ENCODE data around the gene ZFR2. TPM values are rescaled to one million over a fixed set of nuclear protein-coding genes. Genes with fewer than 3 reads are reported as not detected.

ZFR2 gene
- total and polyA plus RNA-seq, 10 of the 15 experiments (the other 5 are each of a cell fraction or from before 2014, with no cell fraction given) = 0.18 TPM; not detected in 9

DNA sequence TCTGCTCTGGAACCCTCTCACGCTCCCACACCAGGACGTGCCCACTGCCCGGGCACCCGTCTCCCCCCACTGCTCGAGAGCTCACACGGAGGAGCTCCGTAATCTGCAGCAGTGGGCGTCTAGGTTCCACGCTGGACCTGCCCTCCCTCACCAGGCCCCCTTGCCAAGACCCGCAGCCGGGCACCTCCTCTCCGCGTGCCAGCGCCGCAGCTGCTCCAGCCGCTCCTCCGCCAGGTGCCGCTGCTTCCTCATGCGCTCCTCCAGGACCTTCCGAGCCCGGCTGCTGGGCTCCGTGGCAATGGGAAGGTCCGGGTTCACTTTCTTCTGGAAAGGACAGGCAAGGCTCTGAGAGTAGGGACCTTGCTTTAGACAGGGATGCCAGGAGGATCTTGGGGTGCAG, 47.7 kb downstream of the ZFR2 start:
- TF ChIP-seq CBX5 (IDR thresholded peaks at IDR 0.05; ENCODE audit: low read depth) = no peak
- no peak for TF ChIP-seq TCF7 (IDR thresholded peaks at IDR 0.05; ENCODE audit: borderline replicate concordance)
- TF ChIP-seq RAD51 (IDR thresholded peaks at IDR 0.05) = no peak
- no peak for TF ChIP-seq CHD2 (IDR thresholded peaks at IDR 0.05; ENCODE audit: borderline replicate concordance, low read depth, low read length)
- TF ChIP-seq, protein P1, sequence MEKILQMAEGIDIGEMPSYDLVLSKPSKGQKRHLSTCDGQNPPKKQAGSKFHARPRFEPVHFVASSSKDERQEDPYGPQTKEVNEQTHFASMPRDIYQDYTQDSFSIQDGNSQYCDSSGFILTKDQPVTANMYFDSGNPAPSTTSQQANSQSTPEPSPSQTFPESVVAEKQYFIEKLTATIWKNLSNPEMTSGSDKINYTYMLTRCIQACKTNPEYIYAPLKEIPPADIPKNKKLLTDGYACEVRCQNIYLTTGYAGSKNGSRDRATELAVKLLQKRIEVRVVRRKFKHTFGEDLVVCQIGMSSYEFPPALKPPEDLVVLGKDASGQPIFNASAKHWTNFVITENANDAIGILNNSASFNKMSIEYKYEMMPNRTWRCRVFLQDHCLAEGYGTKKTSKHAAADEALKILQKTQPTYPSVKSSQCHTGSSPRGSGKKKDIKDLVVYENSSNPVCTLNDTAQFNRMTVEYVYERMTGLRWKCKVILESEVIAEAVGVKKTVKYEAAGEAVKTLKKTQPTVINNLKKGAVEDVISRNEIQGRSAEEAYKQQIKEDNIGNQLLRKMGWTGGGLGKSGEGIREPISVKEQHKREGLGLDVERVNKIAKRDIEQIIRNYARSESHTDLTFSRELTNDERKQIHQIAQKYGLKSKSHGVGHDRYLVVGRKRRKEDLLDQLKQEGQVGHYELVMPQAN (conservative IDR thresholded peaks at IDR 0.05) = no peak
- TF ChIP-seq, protein P2, sequence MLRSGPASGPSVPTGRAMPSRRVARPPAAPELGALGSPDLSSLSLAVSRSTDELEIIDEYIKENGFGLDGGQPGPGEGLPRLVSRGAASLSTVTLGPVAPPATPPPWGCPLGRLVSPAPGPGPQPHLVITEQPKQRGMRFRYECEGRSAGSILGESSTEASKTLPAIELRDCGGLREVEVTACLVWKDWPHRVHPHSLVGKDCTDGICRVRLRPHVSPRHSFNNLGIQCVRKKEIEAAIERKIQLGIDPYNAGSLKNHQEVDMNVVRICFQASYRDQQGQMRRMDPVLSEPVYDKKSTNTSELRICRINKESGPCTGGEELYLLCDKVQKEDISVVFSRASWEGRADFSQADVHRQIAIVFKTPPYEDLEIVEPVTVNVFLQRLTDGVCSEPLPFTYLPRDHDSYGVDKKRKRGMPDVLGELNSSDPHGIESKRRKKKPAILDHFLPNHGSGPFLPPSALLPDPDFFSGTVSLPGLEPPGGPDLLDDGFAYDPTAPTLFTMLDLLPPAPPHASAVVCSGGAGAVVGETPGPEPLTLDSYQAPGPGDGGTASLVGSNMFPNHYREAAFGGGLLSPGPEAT (IDR thresholded peaks at IDR 0.05; ENCODE audit: low read depth) = no peak
- TF ChIP-seq, protein P3, sequence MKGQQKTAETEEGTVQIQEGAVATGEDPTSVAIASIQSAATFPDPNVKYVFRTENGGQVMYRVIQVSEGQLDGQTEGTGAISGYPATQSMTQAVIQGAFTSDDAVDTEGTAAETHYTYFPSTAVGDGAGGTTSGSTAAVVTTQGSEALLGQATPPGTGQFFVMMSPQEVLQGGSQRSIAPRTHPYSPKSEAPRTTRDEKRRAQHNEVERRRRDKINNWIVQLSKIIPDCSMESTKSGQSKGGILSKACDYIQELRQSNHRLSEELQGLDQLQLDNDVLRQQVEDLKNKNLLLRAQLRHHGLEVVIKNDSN (IDR thresholded peaks at IDR 0.05; ENCODE audit: borderline replicate concordance, extremely low read length, insufficient read depth, low read depth, low read length) = no peak
- no peak for TF ChIP-seq LARP7 (IDR thresholded peaks at IDR 0.05)
- no peak for TF ChIP-seq PAX5 (IDR thresholded peaks at IDR 0.05; ENCODE audit: borderline replicate concordance, low read depth, low read length)
- Histone ChIP-seq H3K9ac (ENCODE audit: control insufficient read depth, insufficient read depth, low read length) (no peak overlapping the region), H3K79me2 (ENCODE audit: control insufficient read depth, insufficient read depth, low read length) (no peaks in the 10 kb centered on the region), H3K27ac (ENCODE audit: control insufficient read depth, insufficient read depth) (no peak overlapping the region), H3K27me3 (replicated peaks in 1 of 2; ENCODE audit: control insufficient read depth in 2 of 2, insufficient read depth in 2 of 2, low read length in 1 of 2) (no peaks in the 10 kb centered on the region), H4K20me1 (ENCODE audit: control insufficient read depth, insufficient read depth) (no peaks in the 10 kb centered on the region), H3K9me3 (replicated peaks; ENCODE audit: control insufficient read depth, insufficient read depth, low read length) (no peaks in the 10 kb centered on the region), H2AFZ (ENCODE audit: control insufficient read depth, low read depth, low read length) (no peak overlapping the region), H3K4me2 (ENCODE audit: control insufficient read depth, insufficient read depth) (no peak overlapping the region), H3K36me3 (ENCODE audit: control insufficient read depth in 2 of 2, insufficient read depth in 2 of 2, low read length in 1 of 2) (no peaks in the 10 kb centered on the region), H3K4me3 (no peak overlapping the region), H3K4me1 (ENCODE audit: control insufficient read depth, insufficient read depth, low read length) (no peaks in the 10 kb centered on the region)
- SMC1A ChIA-PET (ENCODE audit: uncharacterized antibody, unreplicated experiment) = no interaction called here
- 87% methylated on average over 23 of the region's 23 CpGs for WGBS (ENCODE audit: insufficient coverage, insufficient replicate concordance, low lambda C conversion rate, missing lambda C conversion rate)
- FAIRE-seq (no peak), ATAC-seq (no peak), DNase-seq (ENCODE audit: low read depth, low spot score) (no peak)
- CTCF ChIA-PET = interaction anchor here (1.1 to 1.3 kb wide), 2 partner anchors 12 to 164 kb away, joined by 3 to 4 read pairs; partner anchors contain the start of gene EEF2
- POLR2A ChIA-PET = no interaction called here
- RAD21 ChIA-PET (ENCODE audit: unreplicated experiment) = no interaction called here
- intact Hi-C loops (cut with micrococcal nuclease; ENCODE audit: unreplicated experiment) = no loop called here
- no TSS peak for BruUV-seq (replicated peaks)
- in situ Hi-C loops (cut with MboI) = no loop called here
